ENCODE data around the gene BCAS3. TPM values are rescaled to one million over a fixed set of nuclear protein-coding genes. Genes with fewer than 3 reads are reported as not detected.

BCAS3 gene
- total RNA-seq, 4 donors from 2014 or later: 42.1 to 84.7 (median 54.1) TPM

- H3K4me3 ChIP-seq (ENCODE audit: low read depth, poor library complexity, severe bottlenecking): no peak overlapping the region
- no peak for TF ChIP-seq POLR2A (IDR thresholded peaks at IDR 0.05)
- intact Hi-C loops (cut with DNase I; ENCODE audit: low total_unique reads): no loop called here
- DNase-seq (ENCODE audit: low spot score in 2 of 2): no peak
- WGBS, 2 donors: 92 to 93% methylated on average over 4 of the region's 4 CpGs
Observed at GRCh38 chr17:61205931-61206330, 528.3 kb downstream of the BCAS3 start.

GRCh38 chr17:61206922-61207321 lies 529.3 kb downstream of the BCAS3 start:
- no peak for DNase-seq (ENCODE audit: low spot score in 2 of 2)
- H3K4me3 ChIP-seq (ENCODE audit: low read depth, poor library complexity, severe bottlenecking): no peak overlapping the region
- intact Hi-C loops (cut with DNase I; ENCODE audit: low total_unique reads): no loop called here
- WGBS, 2 donors: 90 to 93% methylated on average over 5 of the region's 5 CpGs
- TF ChIP-seq POLR2A (IDR thresholded peaks at IDR 0.05): no peak
- TF ChIP-seq, protein P1, sequence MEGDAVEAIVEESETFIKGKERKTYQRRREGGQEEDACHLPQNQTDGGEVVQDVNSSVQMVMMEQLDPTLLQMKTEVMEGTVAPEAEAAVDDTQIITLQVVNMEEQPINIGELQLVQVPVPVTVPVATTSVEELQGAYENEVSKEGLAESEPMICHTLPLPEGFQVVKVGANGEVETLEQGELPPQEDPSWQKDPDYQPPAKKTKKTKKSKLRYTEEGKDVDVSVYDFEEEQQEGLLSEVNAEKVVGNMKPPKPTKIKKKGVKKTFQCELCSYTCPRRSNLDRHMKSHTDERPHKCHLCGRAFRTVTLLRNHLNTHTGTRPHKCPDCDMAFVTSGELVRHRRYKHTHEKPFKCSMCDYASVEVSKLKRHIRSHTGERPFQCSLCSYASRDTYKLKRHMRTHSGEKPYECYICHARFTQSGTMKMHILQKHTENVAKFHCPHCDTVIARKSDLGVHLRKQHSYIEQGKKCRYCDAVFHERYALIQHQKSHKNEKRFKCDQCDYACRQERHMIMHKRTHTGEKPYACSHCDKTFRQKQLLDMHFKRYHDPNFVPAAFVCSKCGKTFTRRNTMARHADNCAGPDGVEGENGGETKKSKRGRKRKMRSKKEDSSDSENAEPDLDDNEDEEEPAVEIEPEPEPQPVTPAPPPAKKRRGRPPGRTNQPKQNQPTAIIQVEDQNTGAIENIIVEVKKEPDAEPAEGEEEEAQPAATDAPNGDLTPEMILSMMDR (IDR thresholded peaks at IDR 0.05): no peak

DNA sequence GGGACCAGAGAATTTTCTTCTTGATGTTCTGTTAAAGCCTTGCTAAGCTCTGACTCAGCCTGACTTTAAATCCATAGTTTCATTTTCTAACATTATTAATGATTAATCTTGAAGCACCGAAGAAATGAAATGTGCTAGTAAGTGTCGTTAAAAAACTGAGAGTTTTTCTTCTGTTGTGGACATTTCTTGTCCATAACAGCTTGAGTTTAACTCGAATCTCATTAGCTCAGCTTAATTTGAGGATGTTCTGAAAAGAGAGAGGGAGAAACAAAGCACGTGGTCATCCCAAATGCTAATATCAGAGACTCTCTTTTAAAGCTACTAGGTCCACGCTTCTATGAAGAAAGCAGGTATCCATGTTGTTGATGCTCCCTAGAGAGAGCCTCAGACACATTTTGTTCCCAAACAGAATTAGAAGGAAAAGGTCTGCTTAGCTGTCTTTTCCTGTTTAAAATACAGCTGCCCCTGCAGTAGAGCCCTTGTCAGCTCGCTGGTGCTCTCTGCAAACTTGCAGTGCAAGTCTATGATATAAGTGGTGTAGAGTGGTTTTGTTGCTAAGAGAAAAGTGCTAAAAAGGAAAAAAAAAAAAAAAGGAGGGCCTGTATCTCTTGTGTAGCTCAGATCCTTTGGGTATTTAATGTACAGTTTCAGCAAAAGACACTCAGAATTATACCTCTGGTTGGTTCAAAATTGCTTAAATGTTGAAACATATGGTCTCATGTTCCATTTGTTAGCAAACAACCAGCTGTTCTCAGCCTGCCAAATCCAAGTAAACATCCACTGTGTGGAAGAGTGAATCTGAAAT lies 530.9 kb downstream of the BCAS3 start:
- intact Hi-C loops (cut with DNase I; ENCODE audit: low total_unique reads): no loop called here
- TF ChIP-seq, protein P1 (IDR thresholded peaks at IDR 0.05): no peak
- no peak for TF ChIP-seq POLR2A (IDR thresholded peaks at IDR 0.05)
- WGBS, 2 donors: 53 to 72% methylated on average over 6 of the region's 6 CpGs
- DNase-seq (ENCODE audit: low spot score in 2 of 2): no peak
- H3K4me3 ChIP-seq (ENCODE audit: low read depth, poor library complexity, severe bottlenecking): no peak overlapping the region

GRCh38 chr17:61209106-61209439 lies 531.4 kb downstream of the BCAS3 start:
- no peak for DNase-seq (ENCODE audit: low spot score in 2 of 2)
- TF ChIP-seq, protein P1 (IDR thresholded peaks at IDR 0.05): no peak
- no peak for TF ChIP-seq POLR2A (IDR thresholded peaks at IDR 0.05)
- 55 to 57% methylated on average over 4 of the region's 4 CpGs for WGBS, 2 donors
- intact Hi-C loops (cut with DNase I; ENCODE audit: low total_unique reads): no loop called here
- no peak overlapping the region for H3K4me3 ChIP-seq (ENCODE audit: low read depth, poor library complexity, severe bottlenecking)

DNA sequence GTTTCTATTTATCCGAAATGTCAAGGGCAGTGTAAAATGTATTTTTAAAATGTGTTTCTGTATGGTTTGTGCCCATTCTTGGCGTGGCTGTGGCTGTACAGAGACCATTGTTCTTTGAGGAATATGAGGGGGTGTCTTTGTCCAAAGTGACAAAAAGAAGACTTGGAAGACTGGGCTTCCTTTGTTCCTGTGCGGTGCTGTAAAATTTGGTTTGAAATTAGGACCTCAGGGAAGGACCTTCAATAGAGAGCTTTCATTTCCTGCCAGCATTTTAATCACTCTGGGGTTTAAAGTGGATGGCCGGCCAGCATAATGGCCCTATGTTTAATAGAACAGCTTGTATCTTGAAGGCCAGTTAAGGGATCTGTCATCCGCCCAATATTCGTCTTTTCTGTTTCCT lies 531.9 kb downstream of the BCAS3 start:
- 49 to 55% methylated on average over 6 of the region's 6 CpGs for WGBS, 2 donors
- intact Hi-C loops (cut with DNase I; ENCODE audit: low total_unique reads): no loop called here
- TF ChIP-seq, protein P1 (IDR thresholded peaks at IDR 0.05): no peak
- no peak for TF ChIP-seq POLR2A (IDR thresholded peaks at IDR 0.05)
- DNase-seq (ENCODE audit: low spot score in 2 of 2): no peak
- H3K4me3 ChIP-seq (ENCODE audit: low read depth, poor library complexity, severe bottlenecking): no peak overlapping the region

- intact Hi-C loops (cut with DNase I; ENCODE audit: low total_unique reads): no loop called here
- H3K4me3 ChIP-seq (ENCODE audit: low read depth, poor library complexity, severe bottlenecking): no peak overlapping the region
- 94 to 100% methylated on average over 1 of the region's 1 CpG for WGBS, 2 donors
- TF ChIP-seq, protein P1 (IDR thresholded peaks at IDR 0.05): no peak
- TF ChIP-seq POLR2A (IDR thresholded peaks at IDR 0.05): no peak
- no peak for DNase-seq (ENCODE audit: low spot score in 2 of 2)
Observed at GRCh38 chr17:61211236-61211635, 533.6 kb downstream of the BCAS3 start.

All from lower leg skin (tissue), 4 donors.